WTC11 (cell line): Measurements from ENCODE around the gene AGA.

ENCODE experiments used
- FOXK1 ChIP-seq: sonication (generic); formaldehyde crosslinking; IDR thresholded peaks from 2 replicates; pipeline ENCODE4 v1.8.0; 2022; ENCODE audit warnings: mild to moderate bottlenecking, moderate library complexity, missing genetic modification reagents
- SP1 ChIP-seq: sonication (generic); formaldehyde crosslinking; conservative IDR thresholded peaks from 2 replicates; pipeline ENCODE4 v1.8.1; 2022; ENCODE audit warnings: missing genetic modification reagents
- ZNF416 ChIP-seq: fragments of 250-450 bp; sonication (Bioruptor Pico); IDR thresholded peaks from 2 replicates; pipeline ENCODE4 v1.9.0; 2021; ENCODE audit warnings: mild to moderate bottlenecking, inconsistent platforms
- TF ChIP-seq, protein P1 (sequence below): fragments of 200-600 bp; IDR thresholded peaks from 2 replicates; pipeline ENCODE4 v1.8.0; 2022; ENCODE audit warnings: antibody characterized with exemption
- TF ChIP-seq, protein P2 (sequence below): sonication (generic); formaldehyde crosslinking; IDR thresholded peaks from 2 replicates; pipeline ENCODE4 v1.8.1; 2023; ENCODE audit warnings: mild to moderate bottlenecking, missing genetic modification reagents
- TF ChIP-seq, protein P3 (sequence below): sonication (generic); formaldehyde crosslinking; IDR thresholded peaks from 2 replicates; pipeline ENCODE4 v1.8.1; 2022; ENCODE audit warnings: mild to moderate bottlenecking, moderate library complexity, missing genetic modification reagents

DNA sequence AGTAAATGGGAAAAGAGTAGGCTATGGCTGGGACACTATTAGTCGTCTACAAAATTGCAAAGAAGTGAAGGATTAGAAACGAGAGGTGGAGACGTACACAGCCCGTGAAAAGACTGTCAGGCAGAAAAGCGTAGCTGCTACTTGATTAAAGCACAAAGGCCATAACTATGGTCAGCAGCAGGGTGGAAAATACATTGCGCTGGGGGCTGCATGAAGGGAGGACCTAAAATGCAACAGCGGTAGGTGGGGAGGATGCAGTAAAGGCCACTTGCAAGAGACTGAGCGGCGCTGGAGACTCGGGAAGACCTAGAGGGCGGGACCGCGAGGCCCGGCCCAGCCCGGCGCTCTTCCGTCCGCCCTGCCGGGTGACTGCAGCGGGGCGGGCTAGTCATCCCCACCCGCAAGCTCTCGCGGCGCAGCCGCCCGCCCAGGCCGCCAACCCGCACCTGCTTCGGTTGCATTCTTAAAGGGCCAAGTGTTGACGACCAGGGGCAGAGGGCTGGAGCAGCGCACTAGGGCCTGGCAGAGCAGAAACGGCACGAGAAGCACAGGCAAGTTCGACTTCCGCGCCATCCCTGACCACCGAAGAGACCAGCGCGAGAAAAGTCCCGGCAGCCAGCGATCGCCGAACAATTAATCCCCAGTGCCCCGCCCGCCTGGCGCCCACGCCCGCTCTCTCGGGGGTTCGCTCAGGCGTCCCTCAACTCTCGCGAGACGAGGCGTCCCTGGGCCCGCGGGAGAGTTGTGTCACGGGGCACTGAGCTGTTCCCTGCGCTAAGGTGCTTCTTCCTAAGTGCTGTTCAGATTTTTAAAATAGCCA lies at the start of gene AGA:
- TF ChIP-seq ZNF416 (CRISPR knock-in tag), result no peak; the same call in 1 of the 2 replicates
- TF ChIP-seq FOXK1 (CRISPR knock-in tag), result no peak
- TF ChIP-seq, protein P1, sequence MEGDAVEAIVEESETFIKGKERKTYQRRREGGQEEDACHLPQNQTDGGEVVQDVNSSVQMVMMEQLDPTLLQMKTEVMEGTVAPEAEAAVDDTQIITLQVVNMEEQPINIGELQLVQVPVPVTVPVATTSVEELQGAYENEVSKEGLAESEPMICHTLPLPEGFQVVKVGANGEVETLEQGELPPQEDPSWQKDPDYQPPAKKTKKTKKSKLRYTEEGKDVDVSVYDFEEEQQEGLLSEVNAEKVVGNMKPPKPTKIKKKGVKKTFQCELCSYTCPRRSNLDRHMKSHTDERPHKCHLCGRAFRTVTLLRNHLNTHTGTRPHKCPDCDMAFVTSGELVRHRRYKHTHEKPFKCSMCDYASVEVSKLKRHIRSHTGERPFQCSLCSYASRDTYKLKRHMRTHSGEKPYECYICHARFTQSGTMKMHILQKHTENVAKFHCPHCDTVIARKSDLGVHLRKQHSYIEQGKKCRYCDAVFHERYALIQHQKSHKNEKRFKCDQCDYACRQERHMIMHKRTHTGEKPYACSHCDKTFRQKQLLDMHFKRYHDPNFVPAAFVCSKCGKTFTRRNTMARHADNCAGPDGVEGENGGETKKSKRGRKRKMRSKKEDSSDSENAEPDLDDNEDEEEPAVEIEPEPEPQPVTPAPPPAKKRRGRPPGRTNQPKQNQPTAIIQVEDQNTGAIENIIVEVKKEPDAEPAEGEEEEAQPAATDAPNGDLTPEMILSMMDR, result no peak
- TF ChIP-seq, protein P2, sequence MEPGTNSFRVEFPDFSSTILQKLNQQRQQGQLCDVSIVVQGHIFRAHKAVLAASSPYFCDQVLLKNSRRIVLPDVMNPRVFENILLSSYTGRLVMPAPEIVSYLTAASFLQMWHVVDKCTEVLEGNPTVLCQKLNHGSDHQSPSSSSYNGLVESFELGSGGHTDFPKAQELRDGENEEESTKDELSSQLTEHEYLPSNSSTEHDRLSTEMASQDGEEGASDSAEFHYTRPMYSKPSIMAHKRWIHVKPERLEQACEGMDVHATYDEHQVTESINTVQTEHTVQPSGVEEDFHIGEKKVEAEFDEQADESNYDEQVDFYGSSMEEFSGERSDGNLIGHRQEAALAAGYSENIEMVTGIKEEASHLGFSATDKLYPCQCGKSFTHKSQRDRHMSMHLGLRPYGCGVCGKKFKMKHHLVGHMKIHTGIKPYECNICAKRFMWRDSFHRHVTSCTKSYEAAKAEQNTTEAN (CRISPR knock-in tag), result peak; percentile 84; the same call in 1 of the 2 replicates
- TF ChIP-seq, protein P3, sequence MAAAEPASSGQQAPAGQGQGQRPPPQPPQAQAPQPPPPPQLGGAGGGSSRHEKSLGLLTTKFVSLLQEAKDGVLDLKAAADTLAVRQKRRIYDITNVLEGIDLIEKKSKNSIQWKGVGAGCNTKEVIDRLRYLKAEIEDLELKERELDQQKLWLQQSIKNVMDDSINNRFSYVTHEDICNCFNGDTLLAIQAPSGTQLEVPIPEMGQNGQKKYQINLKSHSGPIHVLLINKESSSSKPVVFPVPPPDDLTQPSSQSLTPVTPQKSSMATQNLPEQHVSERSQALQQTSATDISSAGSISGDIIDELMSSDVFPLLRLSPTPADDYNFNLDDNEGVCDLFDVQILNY (CRISPR knock-in tag), result peak; percentile 78
- peak; percentile 73 for TF ChIP-seq SP1 (CRISPR knock-in tag)
